SHP77 (cell line): ENCODE results near the gene PPFIBP1.
A peak's percentile ranks its signal among the peaks of the same experiment; 100 is the strongest.

Source experiments
- DNase-seq, 2 experiments: peaks; one replicate each; lab custom pipeline; 2025; lab: John Stamatoyannopoulos, UW

The PPFIBP1 gene

DNA sequence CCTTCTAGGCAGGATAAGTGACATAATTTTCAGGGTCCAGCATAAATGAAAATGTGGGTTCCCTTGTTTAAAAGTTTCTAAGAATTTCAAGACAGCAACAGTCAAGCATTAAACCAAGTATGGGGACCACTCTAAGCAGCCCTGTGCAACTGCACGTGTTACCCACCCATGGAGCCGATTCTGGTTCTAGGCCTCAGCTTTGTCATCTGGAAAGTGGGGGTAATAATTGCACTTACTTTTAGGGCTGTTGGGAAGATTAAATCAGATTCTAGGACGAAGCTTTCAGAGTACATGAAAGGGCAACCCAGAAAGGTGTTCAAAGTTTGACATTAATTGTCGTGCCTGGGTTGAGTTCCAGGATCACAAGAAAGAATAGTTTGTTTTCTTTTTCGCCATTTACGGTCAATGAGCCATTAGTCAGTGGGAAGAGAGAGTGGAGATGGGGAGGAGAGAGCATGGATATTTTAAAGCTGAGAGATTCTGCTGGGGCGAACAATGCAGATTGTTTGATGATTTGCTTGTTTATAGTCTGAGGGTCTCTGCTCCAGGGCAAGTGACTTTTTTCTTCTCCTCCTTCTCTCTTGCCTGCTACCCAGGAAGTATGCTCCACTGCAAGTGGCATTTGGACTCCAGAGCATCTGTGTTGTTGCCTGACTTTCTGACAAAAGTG, 10.7 kb upstream of the PPFIBP1 start:
- DNase-seq: no peak

DNA sequence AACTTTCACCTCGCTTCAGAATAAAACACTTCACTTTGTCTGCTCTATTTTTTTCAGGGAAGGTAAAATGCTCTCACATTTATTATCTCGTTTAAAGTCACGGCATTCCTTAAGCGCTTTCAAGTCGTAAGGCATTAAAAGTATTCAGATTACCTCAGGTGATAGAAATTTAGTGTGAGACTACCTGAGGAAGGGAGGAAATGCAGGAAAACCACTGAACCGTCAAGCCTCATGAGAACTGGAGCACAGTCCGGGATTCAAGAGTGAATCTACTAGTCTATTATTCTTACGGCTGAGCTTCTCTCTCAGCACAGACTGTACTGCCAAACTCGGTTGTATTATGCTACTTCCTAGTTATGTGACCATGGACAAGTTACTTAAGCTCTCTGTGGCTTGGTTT, 8.3 kb upstream of the PPFIBP1 start:
- no peak for DNase-seq

- DNase-seq: no peak
These were observed 7.4 kb upstream of the PPFIBP1 start for GRCh38 chr12:27516625-27517024.

DNA sequence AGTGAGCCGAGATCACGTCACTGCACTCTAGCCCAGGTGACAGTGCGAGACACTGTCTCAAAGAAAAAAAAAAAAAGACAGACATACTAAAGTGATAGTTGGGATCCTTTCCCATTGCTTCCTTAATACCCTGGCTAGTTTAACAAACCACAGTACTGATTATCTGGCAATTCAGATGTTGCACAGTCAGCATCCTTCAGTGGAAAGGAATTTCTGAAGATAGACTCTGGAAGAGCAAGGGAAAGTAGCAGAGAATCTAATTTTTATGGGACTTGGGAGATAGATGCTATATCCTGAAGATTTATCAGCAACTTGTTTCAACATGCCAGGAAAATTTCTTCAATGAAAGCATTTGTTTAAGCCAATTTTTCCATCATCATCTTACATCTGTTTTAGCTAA, 6.5 kb upstream of the PPFIBP1 start:
- DNase-seq: no peak

DNA sequence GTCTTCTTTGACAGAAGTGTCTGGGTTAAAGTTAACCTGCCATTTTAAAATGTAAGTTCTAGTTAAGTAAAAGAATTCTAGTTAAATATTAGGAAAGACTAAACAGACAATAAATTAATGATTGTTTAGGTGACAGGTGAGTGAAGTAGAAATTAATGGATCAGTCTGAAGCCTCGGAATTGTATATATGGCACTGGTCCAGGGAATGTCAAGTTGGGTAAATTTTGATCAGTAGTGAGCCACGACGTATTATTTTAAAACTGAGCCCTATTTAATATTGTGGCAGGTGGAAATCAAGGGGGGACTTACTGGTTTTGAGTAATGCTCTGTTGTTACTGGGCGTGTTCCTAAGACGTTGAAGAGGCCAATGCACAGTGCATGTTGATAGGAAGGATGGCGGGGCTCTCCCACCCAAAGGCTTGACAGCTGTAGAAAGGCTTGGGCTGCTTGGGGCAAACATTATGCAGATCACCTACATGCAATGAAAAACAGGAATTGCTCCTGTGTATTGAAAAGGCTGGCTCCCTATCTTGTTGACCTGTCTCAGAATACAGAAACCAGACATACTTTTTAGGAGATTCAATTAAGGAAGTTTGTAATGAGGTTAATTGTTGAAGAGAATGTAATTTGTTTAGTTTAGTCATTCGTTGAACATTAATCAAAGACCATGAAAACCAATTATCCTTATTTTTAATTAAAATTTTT, 5.9 kb upstream of the PPFIBP1 start:
- DNase-seq: no peak

GRCh38 chr12:27521066-27521465, 2.9 kb upstream of the PPFIBP1 start:
- DNase-seq: peak; percentile 44 to 81

GRCh38 chr12:27521981-27522380, 2.0 kb upstream of the PPFIBP1 start:
- no peak for DNase-seq

- no peak for DNase-seq
These were observed 733 bp upstream of the PPFIBP1 start for GRCh38 chr12:27523305-27523641.

GRCh38 chr12:27524494-27524835, 459 bp downstream of the PPFIBP1 start:
- no peak for DNase-seq

- DNase-seq: peak in 1 of 2 experiments; percentile 19
These were observed 1.1 kb downstream of the PPFIBP1 start for GRCh38 chr12:27524839-27525753.

DNA sequence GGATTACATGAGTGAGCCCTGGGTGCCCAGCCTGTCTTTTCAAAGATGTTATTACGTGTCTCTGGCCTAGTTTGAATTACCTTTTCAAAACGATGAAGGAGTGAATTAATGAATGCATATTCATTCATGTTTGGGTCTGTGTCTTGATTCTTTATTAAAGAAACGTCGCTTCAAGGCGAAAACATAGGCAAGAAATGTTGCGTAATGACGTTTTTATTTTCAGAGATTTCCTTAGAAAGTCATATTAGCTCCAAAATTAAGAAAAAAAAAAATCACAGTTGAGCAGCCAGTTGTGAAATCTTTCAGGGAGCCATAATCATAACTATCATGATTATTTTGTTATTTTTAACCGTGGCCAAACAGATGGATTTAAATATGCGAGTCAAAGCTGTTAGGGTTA, 3.5 kb downstream of the PPFIBP1 start:
- no peak for DNase-seq

- DNase-seq: no peak
These were observed 4.8 kb downstream of the PPFIBP1 start for GRCh38 chr12:27528788-27529187.

- no peak for DNase-seq
These were observed 6.3 kb downstream of the PPFIBP1 start for GRCh38 chr12:27530157-27530922.

GRCh38 chr12:27531896-27532295, 7.9 kb downstream of the PPFIBP1 start:
- no peak for DNase-seq

GRCh38 chr12:27534060-27534764, 10.2 kb downstream of the PPFIBP1 start:
- DNase-seq: no peak

- no peak for DNase-seq
These were observed 10.8 kb downstream of the PPFIBP1 start for GRCh38 chr12:27534765-27535161.

DNA sequence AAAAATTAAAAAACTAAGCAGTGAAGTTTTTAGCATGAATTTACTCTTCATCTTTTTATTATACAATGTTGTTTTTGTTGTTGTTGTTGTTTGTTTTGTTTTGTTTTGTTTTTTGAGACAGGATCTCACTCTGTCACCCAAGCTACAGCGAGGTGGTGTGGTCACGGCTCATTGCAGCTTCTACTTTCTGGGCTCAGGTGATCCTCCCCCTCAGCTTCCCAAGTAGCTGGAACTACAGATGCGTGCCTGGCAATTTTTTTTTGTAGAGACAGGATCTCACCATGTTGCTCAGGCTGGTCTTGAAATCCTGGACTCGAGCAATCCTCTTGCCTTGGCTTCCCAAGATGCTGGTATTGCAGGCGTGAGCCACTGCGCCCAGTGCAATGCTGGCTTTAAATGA, 11.3 kb downstream of the PPFIBP1 start:
- no peak for DNase-seq

- DNase-seq: no peak
These were observed 14.1 kb downstream of the PPFIBP1 start for GRCh38 chr12:27537855-27538675.

- DNase-seq: no peak
These were observed 15.2 kb downstream of the PPFIBP1 start for GRCh38 chr12:27539191-27539631.

- DNase-seq: no peak
These were observed 17.2 kb downstream of the PPFIBP1 start for GRCh38 chr12:27541031-27541719.
